ENCODE measurements around the gene ADCK1.

ADCK1 gene

GRCh38 chr14:77921818-77922217 is 121.9 kb downstream of the ADCK1 start:
- TF ChIP-seq CTCF (conservative IDR thresholded peaks at IDR 0.05; ENCODE audit: low read depth, low read length), result no peak
- DNase-seq (ENCODE audit: low read depth), result no peak
- H3K4me3 ChIP-seq (ENCODE audit: low read length), result no peak overlapping the region

GRCh38 chr14:77923131-77923936 is 123.4 kb downstream of the ADCK1 start:
- DNase-seq (ENCODE audit: low read depth), result no peak
- TF ChIP-seq CTCF (conservative IDR thresholded peaks at IDR 0.05; ENCODE audit: low read depth, low read length), result no peak
- no peak overlapping the region for H3K4me3 ChIP-seq (ENCODE audit: low read length)

- no peak for DNase-seq (ENCODE audit: low read depth)
- no peak overlapping the region for H3K4me3 ChIP-seq (ENCODE audit: low read length)
- TF ChIP-seq CTCF (conservative IDR thresholded peaks at IDR 0.05; ENCODE audit: low read depth, low read length), result no peak
Observed at GRCh38 chr14:77924141-77924948, 124.4 kb downstream of the ADCK1 start.

- DNase-seq (ENCODE audit: low read depth), result no peak
- no peak overlapping the region for H3K4me3 ChIP-seq (ENCODE audit: low read length)
- no peak for TF ChIP-seq CTCF (conservative IDR thresholded peaks at IDR 0.05; ENCODE audit: low read depth, low read length)
Observed at GRCh38 chr14:77926942-77927341, 127.0 kb downstream of the ADCK1 start.

- TF ChIP-seq CTCF (conservative IDR thresholded peaks at IDR 0.05; ENCODE audit: low read depth, low read length), result no peak
- H3K4me3 ChIP-seq (ENCODE audit: low read length), result no peak overlapping the region
- no peak for DNase-seq (ENCODE audit: low read depth)
Observed at GRCh38 chr14:77931441-77931840, 131.5 kb downstream of the ADCK1 start.

- DNase-seq (ENCODE audit: low read depth), result no peak
- no peak overlapping the region for H3K4me3 ChIP-seq (ENCODE audit: low read length)
Observed at GRCh38 chr14:77936138-77936639, 136.3 kb downstream of the ADCK1 start.

More at GRCh38 chr14:77936138-77936639, 136.3 kb downstream of the ADCK1 start:
- TF ChIP-seq CTCF (conservative IDR thresholded peaks at IDR 0.05; ENCODE audit: low read depth, low read length), result no peak

All from retinal pigment epithelial cell (primary cell).